HepG2 (cell line): ENCODE results near the gene RHOBTB1. TPM values are rescaled to one million over a fixed set of nuclear protein-coding genes. Genes with fewer than 3 reads are reported as not detected.

Experiments
- ATAC-seq: fragments of 200-7000 bp; cut with Tn5 transposase; 3 replicates; pipeline ENCODE4 v1.9.1; 2020; ENCODE audit warnings: mild to moderate bottlenecking, moderate library complexity
- BruUV-seq: library from RNA; stranded (reverse); fragments of 400-500 nt; replicated peaks from 2 replicates; lab custom pipeline; 2021; lab: Mats Ljungman, UMichigan
- CTCF ChIA-PET: fragments of 300-600 bp; formaldehyde crosslinking; extraction: SDS; loops from one replicate; lab custom pipeline; 2021; ENCODE audit warnings: low total read pairs, inconsistent platforms, low intra/inter-chr PET ratio; lab: Yijun Ruan, JAX
- POLR2A ChIA-PET: fragments of 350-600 bp; sonication (Branson Sonifier 250); formaldehyde crosslinking; loops from one replicate; lab custom pipeline; 2020; ENCODE audit warnings: antibody characterized with exemption, inconsistent platforms; lab: Yijun Ruan, JAX
- DNase-seq: peaks from one replicate; pipeline ENCODE4 v3.0.0-alpha.2; 2015; ENCODE audit warnings: low spot score
- FAIRE-seq: peaks from 3 replicates; lab custom pipeline; 2011; peaks lifted over from hg19 to GRCh38; lab: Jason Lieb, UNC
- H2AFZ ChIP-seq: one replicate; pipeline ENCODE4 v1.6.1; 2011; ENCODE audit warnings: low read length, inconsistent platforms
- H3K27ac ChIP-seq: fragments of 300-600 bp; 3 replicates; pipeline ENCODE4 v1.8.0; 2011; ENCODE audit warnings: mixed run types, mild to moderate bottlenecking, mixed read lengths, low read length, inconsistent platforms; ENCODE audit not compliant: insufficient read depth; ENCODE audit errors: extremely low read length
- H3K27me3 ChIP-seq, 2 experiments: fragments of 200-600 bp in 1 of 2; 2 replicates in 1 of 2; 3 replicates in 1 of 2; pipeline versions ENCODE4 v1.6.0 to v1.8.0; 2011; ENCODE audit warnings: low read length in 2 of 2, mild to moderate bottlenecking in 2 of 2, moderate library complexity in 2 of 2, inconsistent platforms in 1 of 2; ENCODE audit not compliant: insufficient read depth in 2 of 2, control insufficient read depth in 1 of 2
- H3K36me3 ChIP-seq, 2 experiments: fragments of 200-600 bp in 1 of 2; replicated peaks in 1 of 2; 2 replicates in 1 of 2; 3 replicates in 1 of 2; pipeline versions ENCODE4 v1.5.1 to v1.8.0; 2011; ENCODE audit warnings: low read length in 2 of 2, inconsistent platforms in 1 of 2; ENCODE audit not compliant: insufficient read depth in 2 of 2, control insufficient read depth in 1 of 2
- H3K4me1 ChIP-seq: 2 replicates; pipeline ENCODE4 v1.5.1; 2012; ENCODE audit warnings: low read length, inconsistent platforms; ENCODE audit not compliant: insufficient read depth
- H3K4me2 ChIP-seq: 2 replicates; pipeline ENCODE4 v1.6.0; 2011; ENCODE audit warnings: low read depth, low read length, inconsistent platforms
- H3K4me3 ChIP-seq, 3 experiments: fragments of 200-600 bp in 1 of 3; sonication (generic), shearing (Covaris generic) in 1 of 3; replicated peaks in 1 of 3; 2 replicates each; pipeline ENCODE4 v1.5.1; 2011 to 2016; ENCODE audit warnings: low read length in 3 of 3, inconsistent platforms in 2 of 3, low read depth in 2 of 3, mild to moderate bottlenecking in 2 of 3, control low read depth in 1 of 3, mixed read lengths in 1 of 3; ENCODE audit not compliant: insufficient read depth in 1 of 3
- H3K79me2 ChIP-seq: one replicate; pipeline ENCODE4 v1.6.1; 2011; ENCODE audit warnings: low read length, inconsistent platforms; ENCODE audit not compliant: insufficient read depth
- H3K9ac ChIP-seq: 2 replicates; pipeline ENCODE4 v1.6.0; 2011; ENCODE audit warnings: mild to moderate bottlenecking, low read depth, low read length, inconsistent platforms; ENCODE audit not compliant: insufficient read depth
- H3K9me3 ChIP-seq: 2 replicates; pipeline ENCODE4 v1.5.1; 2012; ENCODE audit warnings: mild to moderate bottlenecking, low read length
- H4K20me1 ChIP-seq: 2 replicates; pipeline ENCODE4 v1.6.0; 2011; ENCODE audit warnings: inconsistent platforms, mild to moderate bottlenecking, low read length, moderate library complexity; ENCODE audit not compliant: insufficient read depth
- CREB1 ChIP-seq, 2 experiments: fragments of 450-650 bp in 1 of 2; IDR thresholded peaks; 2 replicates each; pipeline ENCODE4 v1.6.1; 2016 to 2017; ENCODE audit warnings: control low read depth in 1 of 2, mild to moderate bottlenecking in 1 of 2, missing compliant biosample characterization in 1 of 2, missing genetic modification characterization in 1 of 2
- FOSL2 ChIP-seq: sonication (generic); formaldehyde crosslinking; IDR thresholded peaks from 2 replicates; pipeline ENCODE4 v1.4.0; 2020; ENCODE audit warnings: missing genetic modification reagents
- FOXJ3 ChIP-seq: sonication (generic); formaldehyde crosslinking; IDR thresholded peaks from 2 replicates; pipeline ENCODE4 v1.4.0; 2020; ENCODE audit warnings: missing genetic modification reagents, mild to moderate bottlenecking, borderline replicate concordance
- HMGXB4 ChIP-seq, 2 experiments: sonication (generic) in 1 of 2; formaldehyde crosslinking in 1 of 2; IDR thresholded peaks; 2 replicates each; pipeline versions ENCODE4 v1.4.0 to v1.6.1; 2018 to 2020; ENCODE audit warnings: missing genetic modification reagents in 2 of 2, borderline replicate concordance in 1 of 2, low read depth in 1 of 2, mild to moderate bottlenecking in 1 of 2, missing biosample characterization in 1 of 2
- IRF2 ChIP-seq: IDR thresholded peaks from 2 replicates; pipeline ENCODE4 v1.6.1; 2018; ENCODE audit warnings: missing genetic modification reagents, missing compliant biosample characterization
- KDM6A ChIP-seq: IDR thresholded peaks from 2 replicates; pipeline ENCODE4 v1.6.1; 2016; ENCODE audit warnings: low read depth
- MED1 ChIP-seq: sonication (generic); formaldehyde crosslinking; IDR thresholded peaks from 2 replicates; pipeline ENCODE4 v1.4.0; 2020; ENCODE audit warnings: missing genetic modification reagents
- MIXL1 ChIP-seq: IDR thresholded peaks from 2 replicates; pipeline ENCODE4 v1.6.1; 2016
- NRL ChIP-seq: sonication (generic); formaldehyde crosslinking; IDR thresholded peaks from 2 replicates; pipeline ENCODE4 v1.5.0; 2020; ENCODE audit warnings: missing genetic modification reagents, mild to moderate bottlenecking, moderate library complexity, borderline replicate concordance
- RAD21 ChIP-seq: fragments of 450-650 bp; formaldehyde crosslinking; IDR thresholded peaks from 2 replicates; pipeline ENCODE4 v1.5.0; 2020; ENCODE audit warnings: mild to moderate bottlenecking
- STAG1 ChIP-seq: sonication (generic); formaldehyde crosslinking; IDR thresholded peaks from 2 replicates; pipeline ENCODE4 v1.4.0; 2020; ENCODE audit warnings: missing genetic modification reagents
- ZNF484 ChIP-seq: sonication (generic); formaldehyde crosslinking; IDR thresholded peaks from 2 replicates; pipeline ENCODE4 v1.5.1; 2020; ENCODE audit warnings: mild to moderate bottlenecking, low read depth, missing genetic modification reagents, borderline replicate concordance
- ZNF644 ChIP-seq: IDR thresholded peaks from 2 replicates; pipeline ENCODE4 v1.6.1; 2016; ENCODE audit warnings: low read depth
- WGBS: methylation state at CpG from one replicate; pipeline ENCODE4 v1.1.6; 2017; ENCODE audit warnings: low lambda C conversion rate; 5-methylcytosine and 5-hydroxymethylcytosine counted together
- in situ Hi-C: cut with HindIII; loops from 2 replicates; pipeline ENCODE4 v1.10.0; 2017; ENCODE audit warnings: low pct_unique_long_range_greater_than_20kb; ENCODE audit not compliant: extremely low pct_ligation_motif_present
- intact Hi-C: fragments of 100-400 bp; cut with micrococcal nuclease; formaldehyde crosslinking; loops from one replicate; pipeline ENCODE4 v1.10.0; 2022; ENCODE audit not compliant: unreplicated experiment
- polyA plus RNA-seq, 8 experiments: library from polyadenylated mRNA; depleted of rRNA in 3 of 8; stranded (reverse) in 7 of 8; unstranded in 1 of 8; fragments of >200 nt; fragmentation: Illumina TruSeq in 4 of 8; extraction: Trizol in 4 of 8; gene quantifications; 2 replicates each; pipeline versions ENCODE4 v1.2.1 to v1.2.3, GENCODE V29; 2011 to 2016; ENCODE audit warnings: low read depth in 4 of 8, missing spikeins in 1 of 8, mixed read lengths in 1 of 8; ENCODE audit not compliant: insufficient read depth in 1 of 8
- total RNA-seq, 5 experiments: library from RNA; depleted of rRNA; stranded (reverse); fragments of >200 nt; fragmentation: Illumina TruSeq; extraction: Trizol; gene quantifications; 2 replicates each; pipeline ENCODE4 v1.2.3, GENCODE V29; 2016; ENCODE audit warnings: low read depth in 1 of 5
- TF ChIP-seq, protein P1 (sequence below): sonication (generic); formaldehyde crosslinking; IDR thresholded peaks from 2 replicates; pipeline ENCODE4 v1.5.0; 2020; ENCODE audit warnings: mild to moderate bottlenecking, missing genetic modification reagents, moderate library complexity
- TF ChIP-seq, protein P2 (sequence below): sonication (generic); formaldehyde crosslinking; IDR thresholded peaks from 2 replicates; pipeline ENCODE4 v1.4.0; 2020; ENCODE audit warnings: missing genetic modification reagents

RHOBTB1 gene
- total and polyA plus RNA-seq, 2 of the 13 experiments (the other 11 are each of a cell fraction or from before 2014, with no cell fraction given): 18.8 to 59.5 TPM

- Histone ChIP-seq H2AFZ (no peak overlapping the region), H3K4me3 (no peak overlapping the region), H3K4me1 (peaks cover 44% of the 10 kb centered on the region), H3K27ac (no peak overlapping the region), H3K27me3 (no peaks in the 10 kb centered on the region), H4K20me1 (no peaks in the 10 kb centered on the region), H3K79me2 (no peaks in the 10 kb centered on the region), H3K9me3 (no peaks in the 10 kb centered on the region), H3K4me2 (no peak overlapping the region), H3K36me3 (peaks cover 0 to 1% of the 10 kb centered on the region in 2 experiments; a peak in 1 of 5 replicates), H3K9ac (no peak overlapping the region)
- FAIRE-seq: peak; percentile 90
- DNase-seq: peak; percentile 63
- peak; percentile 56; the same call in 2 of the 3 replicates for ATAC-seq
- BruUV-seq: no TSS peak
- 58% methylated on average over 5 of the region's 5 CpGs for WGBS
- ChIA-PET POLR2A (interaction anchor here (0.9 kb wide), 2 partner anchors 21 to 226 kb away, joined by 3 read pairs; no protein-coding TSS in a partner anchor), CTCF (interaction anchor here (1.3 to 1.9 kb wide), 3 partner anchors 81 to 176 kb away, joined by 3 to 9 read pairs (median 8); no protein-coding TSS in a partner anchor)
- intact Hi-C loops: loop anchor here (1.0 to 5.0 kb wide), 4 partner anchors 33 to 320 kb away; no protein-coding TSS in a partner anchor
- in situ Hi-C loops: loop anchor here (10.0 kb wide), 1 partner anchor 140 kb away; no protein-coding TSS in a partner anchor
- TF ChIP-seq CREB1 (IDR thresholded peaks at IDR 0.05) (0 out of 2 replicates have a peak, but pooled peaks have one; percentile 12), CREB1 (CRISPR knock-in tag; IDR thresholded peaks at IDR 0.05) (no peak), FOXJ3 (CRISPR knock-in tag) (peak; percentile 28; the same call in 1 of the 2 replicates), MIXL1 (0 out of 2 replicates have a peak, but pooled peaks have one; percentile 50), ZNF644 (CRISPR knock-in tag) (0 out of 2 replicates have a peak, but pooled peaks have one; percentile 18), RAD21 (CRISPR knock-in tag) (peak; percentile 59), IRF2 (CRISPR knock-in tag) (0 out of 2 replicates have a peak, but pooled peaks have one; percentile 22), KDM6A (no peak), HMGXB4 (CRISPR knock-in tag; IDR thresholded peaks at IDR 0.05; ENCODE audit: borderline replicate concordance in 1 of 2, low read depth in 1 of 2) (peak in 1 of 2 experiments; percentile 34; a peak in 1 of 4 replicates), ZNF484 (CRISPR knock-in tag) (no peak), FOSL2 (CRISPR knock-in tag) (peak; percentile 25; the same call in 1 of the 2 replicates), NRL (CRISPR knock-in tag) (no peak), STAG1 (CRISPR knock-in tag) (peak; percentile 73), MED1 (CRISPR knock-in tag) (0 out of 2 replicates have a peak, but pooled peaks have one; percentile 25)
- TF ChIP-seq, protein P1, sequence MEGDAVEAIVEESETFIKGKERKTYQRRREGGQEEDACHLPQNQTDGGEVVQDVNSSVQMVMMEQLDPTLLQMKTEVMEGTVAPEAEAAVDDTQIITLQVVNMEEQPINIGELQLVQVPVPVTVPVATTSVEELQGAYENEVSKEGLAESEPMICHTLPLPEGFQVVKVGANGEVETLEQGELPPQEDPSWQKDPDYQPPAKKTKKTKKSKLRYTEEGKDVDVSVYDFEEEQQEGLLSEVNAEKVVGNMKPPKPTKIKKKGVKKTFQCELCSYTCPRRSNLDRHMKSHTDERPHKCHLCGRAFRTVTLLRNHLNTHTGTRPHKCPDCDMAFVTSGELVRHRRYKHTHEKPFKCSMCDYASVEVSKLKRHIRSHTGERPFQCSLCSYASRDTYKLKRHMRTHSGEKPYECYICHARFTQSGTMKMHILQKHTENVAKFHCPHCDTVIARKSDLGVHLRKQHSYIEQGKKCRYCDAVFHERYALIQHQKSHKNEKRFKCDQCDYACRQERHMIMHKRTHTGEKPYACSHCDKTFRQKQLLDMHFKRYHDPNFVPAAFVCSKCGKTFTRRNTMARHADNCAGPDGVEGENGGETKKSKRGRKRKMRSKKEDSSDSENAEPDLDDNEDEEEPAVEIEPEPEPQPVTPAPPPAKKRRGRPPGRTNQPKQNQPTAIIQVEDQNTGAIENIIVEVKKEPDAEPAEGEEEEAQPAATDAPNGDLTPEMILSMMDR (CRISPR knock-in tag): peak; percentile 74
- TF ChIP-seq, protein P2, sequence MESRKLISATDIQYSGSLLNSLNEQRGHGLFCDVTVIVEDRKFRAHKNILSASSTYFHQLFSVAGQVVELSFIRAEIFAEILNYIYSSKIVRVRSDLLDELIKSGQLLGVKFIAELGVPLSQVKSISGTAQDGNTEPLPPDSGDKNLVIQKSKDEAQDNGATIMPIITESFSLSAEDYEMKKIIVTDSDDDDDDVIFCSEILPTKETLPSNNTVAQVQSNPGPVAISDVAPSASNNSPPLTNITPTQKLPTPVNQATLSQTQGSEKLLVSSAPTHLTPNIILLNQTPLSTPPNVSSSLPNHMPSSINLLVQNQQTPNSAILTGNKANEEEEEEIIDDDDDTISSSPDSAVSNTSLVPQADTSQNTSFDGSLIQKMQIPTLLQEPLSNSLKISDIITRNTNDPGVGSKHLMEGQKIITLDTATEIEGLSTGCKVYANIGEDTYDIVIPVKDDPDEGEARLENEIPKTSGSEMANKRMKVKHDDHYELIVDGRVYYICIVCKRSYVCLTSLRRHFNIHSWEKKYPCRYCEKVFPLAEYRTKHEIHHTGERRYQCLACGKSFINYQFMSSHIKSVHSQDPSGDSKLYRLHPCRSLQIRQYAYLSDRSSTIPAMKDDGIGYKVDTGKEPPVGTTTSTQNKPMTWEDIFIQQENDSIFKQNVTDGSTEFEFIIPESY: peak; percentile 93
Measured at GRCh38 chr10:60964257-60965235, 20.6 kb upstream of the RHOBTB1 start.
